HG02938 (cell line): ENCODE measurements around the gene RAP1A.
"Not testable (repeated sequence)": the region's sequence is repeated elsewhere in the genome, so short reads cannot be mapped to it uniquely, and the experiment has no call there.

ENCODE experiments used
- ATAC-seq: cut with Tn5 transposase; IDR thresholded peaks from one replicate; pipeline ENCODE4 v1.9.1; 2021; ENCODE audit warnings: mild to moderate bottlenecking, moderate library complexity; ENCODE audit not compliant: unreplicated experiment

RAP1A gene

DNA sequence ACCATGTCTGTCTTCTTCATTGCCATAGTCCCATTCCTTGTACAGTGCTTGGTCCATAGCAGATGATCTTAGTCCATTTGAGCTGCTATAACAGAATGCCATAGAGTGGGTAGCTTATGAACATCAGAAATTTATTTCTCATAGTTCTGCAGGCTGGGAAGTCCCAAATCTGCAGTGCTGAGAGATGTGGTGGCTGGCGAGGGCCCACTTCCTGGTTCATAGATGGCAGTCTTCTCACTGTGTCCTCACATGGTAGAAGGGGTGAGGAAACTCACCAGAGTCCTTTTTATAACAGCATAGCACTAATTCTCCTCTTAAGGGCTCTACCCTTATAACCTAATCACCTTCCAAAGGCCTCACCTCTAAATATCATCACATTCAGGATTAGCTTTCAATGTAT lies 23.1 kb upstream of the RAP1A start:
- ATAC-seq, result no peak

DNA sequence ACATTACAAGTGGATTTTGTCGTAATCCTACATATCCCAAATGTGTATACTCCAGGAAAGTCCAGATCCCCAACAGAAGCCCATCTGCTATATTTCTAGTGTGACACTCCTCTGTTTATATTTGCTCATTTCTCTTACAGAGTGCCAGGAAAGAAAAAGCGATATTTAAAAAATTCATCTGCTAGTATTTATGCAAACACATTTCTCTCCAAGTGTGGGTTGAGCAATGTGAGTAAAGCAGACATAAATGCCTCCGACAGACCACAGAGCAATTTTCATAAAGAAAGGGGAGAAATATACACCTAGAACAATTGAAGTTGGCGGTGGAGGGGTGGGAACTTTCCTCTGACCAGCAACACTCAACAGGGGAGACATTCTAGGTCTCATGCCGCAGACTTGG lies 22.2 kb upstream of the RAP1A start:
- ATAC-seq, result no peak

DNA sequence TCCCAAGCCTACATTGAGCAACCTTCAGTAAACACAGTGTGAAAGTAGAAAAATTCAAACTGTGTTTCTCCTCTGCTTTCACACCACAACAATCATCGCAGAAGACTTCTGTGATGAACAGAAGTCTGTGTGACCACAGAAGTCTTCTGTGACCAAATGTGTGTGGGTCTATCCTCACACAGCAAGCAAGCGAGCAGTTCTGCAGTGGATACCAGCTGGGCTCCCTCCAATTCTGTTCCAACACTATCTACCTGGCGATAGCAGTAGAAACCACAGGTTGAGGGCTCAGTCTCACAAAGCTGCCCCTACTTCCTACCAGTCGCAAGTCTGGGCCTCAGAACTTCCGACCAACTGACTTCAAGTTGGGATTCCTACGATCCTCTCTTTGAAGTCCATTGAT lies 21.0 kb upstream of the RAP1A start:
- no peak for ATAC-seq

- no peak for ATAC-seq
These were observed 19.6 kb upstream of the RAP1A start for GRCh38 chr1:111599781-111600693.

DNA sequence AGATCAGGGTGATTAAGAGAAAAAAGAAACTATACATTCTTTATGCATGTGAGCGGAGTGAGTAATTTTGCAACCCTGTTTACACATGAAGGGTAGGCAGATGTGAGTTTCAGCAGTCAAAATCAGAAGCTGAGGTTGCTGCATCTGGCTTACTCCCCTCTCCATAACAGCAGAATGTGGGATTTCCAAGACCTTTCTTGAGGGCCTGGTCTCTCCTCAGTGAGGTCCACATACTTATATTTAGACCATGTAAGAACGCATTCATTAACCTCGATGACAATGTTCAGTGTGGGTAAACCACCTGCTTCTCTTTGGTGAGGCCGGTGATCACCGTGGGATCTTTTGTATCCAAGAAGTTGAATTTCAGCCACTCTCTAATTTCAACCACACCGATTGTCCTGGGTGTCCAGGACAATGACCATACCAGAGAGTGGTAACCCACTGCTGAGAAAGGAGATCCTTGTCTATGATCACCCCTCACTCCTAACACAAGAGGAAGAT lies 18.7 kb upstream of the RAP1A start:
- peak; percentile 66 for ATAC-seq

DNA sequence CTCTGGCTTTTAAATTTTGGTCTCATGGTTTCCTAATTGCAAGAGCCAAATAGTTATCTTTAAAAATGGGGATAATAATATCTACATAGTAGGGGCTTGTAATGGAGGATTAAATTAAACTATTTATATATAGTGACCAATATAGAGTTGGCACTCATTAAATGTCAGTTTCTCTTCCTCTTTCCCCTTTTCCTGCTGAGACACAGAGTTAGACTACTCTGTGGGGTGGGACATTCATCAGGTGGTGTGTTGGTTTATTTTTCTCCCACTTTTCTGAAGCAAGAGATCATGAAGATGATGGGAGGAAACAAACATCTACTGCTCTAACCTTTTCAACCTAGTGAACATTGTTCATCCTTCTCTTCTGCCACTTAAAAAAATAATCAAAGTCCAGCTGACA lies 17.3 kb upstream of the RAP1A start:
- no peak for ATAC-seq

DNA sequence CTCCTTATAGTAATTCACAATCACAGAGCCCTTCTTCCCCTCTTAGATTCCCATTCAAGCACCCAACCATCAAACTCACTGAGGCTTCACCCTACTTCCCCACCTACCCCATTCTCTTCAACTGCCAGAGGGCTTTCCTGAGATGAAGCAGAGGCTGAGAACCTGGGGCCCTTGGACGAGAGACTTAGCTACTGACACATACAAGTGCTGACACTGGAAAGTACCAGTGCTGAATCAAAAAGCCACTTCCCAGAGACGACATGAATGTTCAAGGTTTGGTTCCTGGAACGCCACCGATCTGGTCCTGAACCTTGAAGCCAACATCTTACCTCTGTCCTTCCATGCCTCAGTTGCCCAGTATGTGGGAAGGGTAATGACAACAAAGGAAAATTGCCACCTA lies 16.6 kb upstream of the RAP1A start:
- ATAC-seq, result no peak

DNA sequence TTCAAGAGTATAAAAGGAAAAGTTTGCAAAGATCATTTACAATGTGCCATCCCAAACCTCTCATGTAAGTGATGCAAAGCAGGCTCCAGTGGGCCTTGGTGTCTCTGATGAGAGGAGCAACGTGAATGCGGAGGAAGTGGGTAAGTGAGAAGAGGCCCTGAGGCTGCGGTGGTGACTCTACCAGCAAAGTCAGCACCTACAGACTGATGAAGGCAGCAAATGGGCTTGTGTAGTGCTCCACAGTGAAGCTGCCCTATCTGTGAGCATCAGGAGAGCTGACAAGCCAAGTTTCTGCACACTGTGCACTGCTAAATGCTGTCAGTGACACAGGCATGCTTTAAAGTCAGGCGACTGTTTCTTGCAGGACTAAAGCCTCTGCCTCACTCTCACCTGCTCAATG lies 15.6 kb upstream of the RAP1A start:
- no peak for ATAC-seq

DNA sequence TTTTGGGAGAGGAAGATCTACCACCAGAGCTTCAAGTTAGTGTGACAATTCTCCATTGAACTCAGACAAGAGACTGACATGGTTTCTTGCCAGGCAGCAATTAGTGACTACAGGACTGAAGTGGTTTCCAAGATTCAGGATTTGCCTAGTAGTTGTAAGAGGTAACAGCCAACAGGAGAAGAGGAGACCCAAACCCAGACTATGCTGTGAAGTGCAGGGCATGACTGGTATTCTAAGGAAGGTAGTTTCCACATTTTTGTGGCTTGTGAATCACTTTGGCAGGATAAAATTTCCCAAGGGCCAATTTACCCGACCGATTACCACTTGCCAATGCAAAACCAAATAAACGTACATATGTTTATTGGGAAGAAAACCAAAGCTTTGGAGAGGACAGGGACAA lies 14.7 kb upstream of the RAP1A start:
- no peak for ATAC-seq

DNA sequence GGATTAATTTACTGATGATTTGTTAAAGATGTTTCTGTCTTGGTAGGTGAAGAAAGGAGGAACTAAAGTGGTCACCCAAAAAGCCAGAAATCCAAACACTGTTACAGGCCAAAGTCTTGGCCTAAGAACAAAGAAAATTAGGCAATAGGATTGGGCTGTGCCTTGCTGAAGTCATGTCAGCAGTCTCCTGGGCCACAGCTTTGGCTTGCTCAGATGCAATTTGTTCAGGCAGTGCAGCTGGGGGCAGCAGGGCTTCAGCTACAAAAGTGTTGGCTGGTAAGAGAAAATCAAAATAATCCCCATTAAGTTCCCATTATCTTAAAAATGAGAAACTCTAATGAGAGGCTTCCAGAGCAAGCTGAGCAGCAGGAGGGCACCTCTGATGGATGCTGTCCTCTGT lies 14.0 kb upstream of the RAP1A start:
- ATAC-seq, result no peak

DNA sequence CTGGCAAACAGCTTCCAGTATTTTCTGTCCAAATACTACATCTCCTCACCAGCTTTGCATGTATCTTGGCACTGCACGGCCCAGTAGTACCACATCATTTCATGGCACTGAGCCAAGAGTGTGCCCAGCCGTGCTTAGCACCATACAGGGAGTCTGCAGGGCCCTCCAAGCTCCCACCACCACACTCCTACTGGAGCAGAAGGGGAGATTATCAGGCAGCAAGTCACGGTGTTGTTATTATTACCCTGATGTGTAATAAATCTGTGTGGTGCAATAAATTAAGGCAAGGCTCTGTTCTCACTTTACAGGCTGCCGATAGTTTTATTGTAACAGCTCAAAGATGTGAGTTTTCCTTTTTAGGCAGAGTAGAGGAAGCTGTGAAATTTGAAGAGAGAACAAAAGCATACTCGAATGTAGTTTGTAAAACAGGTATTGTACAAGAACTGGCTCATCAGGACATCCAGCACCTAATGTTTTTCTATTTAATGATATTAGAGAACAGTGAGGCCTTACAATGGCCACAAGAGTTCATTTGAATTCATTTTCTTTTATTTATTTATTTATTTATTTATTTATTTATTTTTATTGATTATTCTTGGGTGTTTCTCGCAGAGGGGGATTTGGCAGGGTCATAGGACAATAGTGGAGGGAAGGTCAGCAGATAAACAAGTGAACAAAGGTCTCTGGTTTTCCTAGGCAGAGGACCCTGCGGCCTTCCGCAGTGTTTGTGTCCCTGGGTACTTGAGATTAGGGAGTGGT lies 13.0 kb upstream of the RAP1A start:
- not testable (repeated sequence) for ATAC-seq

GRCh38 chr1:111608528-111608927 lies 11.1 kb upstream of the RAP1A start:
- ATAC-seq, result not testable (repeated sequence)

DNA sequence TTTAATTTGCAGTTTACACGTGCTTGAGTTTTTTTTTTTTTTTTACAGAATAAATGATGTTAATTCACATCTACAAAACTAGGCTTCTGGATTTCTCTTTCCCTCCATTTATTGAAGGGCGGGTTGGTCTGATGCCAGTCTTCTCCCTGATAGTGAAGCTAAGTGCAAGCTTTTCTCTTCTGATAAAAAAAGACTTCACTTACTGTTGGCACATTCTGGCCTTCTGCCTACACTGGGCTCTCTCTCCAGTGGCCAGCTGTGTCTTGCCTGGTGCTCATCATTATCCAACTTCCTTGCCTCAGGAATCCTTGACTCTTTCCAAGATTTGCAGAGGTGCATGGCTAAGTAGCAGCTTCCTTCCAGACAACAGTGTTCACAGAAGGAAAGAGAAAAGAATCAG lies 7.6 kb upstream of the RAP1A start:
- no peak for ATAC-seq

- peak; percentile 46 for ATAC-seq
These were observed 3.5 kb upstream of the RAP1A start for GRCh38 chr1:111615870-111616715.

DNA sequence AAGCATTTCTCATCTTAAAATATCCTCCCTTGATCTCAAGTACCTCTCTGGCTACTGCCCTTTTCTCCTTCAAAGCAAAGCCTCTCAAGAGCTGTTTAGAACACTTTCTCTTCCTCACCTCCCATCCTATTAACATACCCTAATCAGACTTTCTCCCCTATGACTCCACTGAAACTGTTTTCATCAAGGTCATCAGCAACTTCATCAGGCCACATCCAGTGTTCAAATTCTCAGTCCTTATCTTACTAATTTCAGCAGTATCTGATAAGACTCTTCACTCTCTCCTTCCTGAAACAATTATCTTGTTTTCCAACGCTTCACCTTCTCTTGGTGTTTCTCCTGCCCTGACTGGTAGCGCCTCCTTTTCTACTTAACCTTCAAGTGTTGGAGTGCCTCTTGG lies 1.5 kb upstream of the RAP1A start:
- ATAC-seq, result no peak

DNA sequence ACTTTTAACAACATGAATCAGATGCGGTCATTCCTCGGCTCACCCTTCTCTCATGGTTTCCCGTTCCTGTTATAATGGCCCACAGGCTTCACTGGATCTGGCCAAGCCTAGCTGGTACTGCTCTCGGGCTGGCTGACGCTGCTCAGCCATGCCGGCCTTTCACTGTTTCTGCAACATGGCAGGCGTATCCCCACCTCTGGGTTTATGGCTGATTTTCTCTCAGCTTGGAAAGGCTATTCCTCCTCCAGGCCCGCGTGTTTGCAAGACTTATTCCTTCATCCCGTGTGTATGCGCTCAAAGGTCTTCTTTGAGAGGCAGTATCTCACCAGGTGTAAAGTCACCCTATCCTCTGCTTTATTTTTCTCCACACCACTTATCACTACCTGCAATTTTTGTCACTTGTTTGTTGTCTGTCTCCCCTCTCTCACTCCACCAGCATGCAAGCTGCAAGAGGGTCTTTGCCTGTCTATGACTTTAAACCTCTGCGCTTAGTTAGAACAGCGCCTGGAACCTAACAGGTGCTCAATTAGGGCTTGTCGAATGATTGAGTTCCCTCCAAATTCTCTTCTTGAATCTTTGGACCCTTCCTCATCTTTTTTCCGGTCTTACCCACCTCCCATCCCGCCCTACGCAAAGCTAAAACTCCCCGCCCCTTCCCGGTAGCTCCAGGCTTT lies 491 bp upstream of the RAP1A start:
- ATAC-seq, result no peak

GRCh38 chr1:111620441-111620971 lies 917 bp downstream of the RAP1A start:
- no peak for ATAC-seq

- no peak for ATAC-seq
These were observed 1.5 kb downstream of the RAP1A start for GRCh38 chr1:111621050-111621449.

DNA sequence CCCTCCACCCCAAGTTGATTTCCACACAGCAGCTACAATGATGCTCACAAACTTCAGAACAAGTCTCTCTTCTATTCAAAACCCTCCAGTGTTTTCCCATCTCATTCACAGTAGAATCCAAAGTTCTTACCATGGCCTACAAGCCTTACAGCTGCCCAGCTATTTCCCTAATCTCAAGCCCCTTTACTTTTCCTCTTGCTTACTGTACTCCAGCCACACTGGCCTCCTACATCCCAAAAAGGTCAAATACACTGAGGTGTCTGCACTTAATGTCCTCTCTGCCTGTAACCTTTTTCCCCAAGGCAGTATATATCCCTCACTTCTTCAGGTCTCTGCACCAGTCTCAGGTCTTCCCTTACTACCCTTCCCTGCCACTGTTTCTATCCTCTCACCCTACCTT lies 2.6 kb downstream of the RAP1A start:
- ATAC-seq, result no peak

- ATAC-seq, result no peak
These were observed 4.8 kb downstream of the RAP1A start for GRCh38 chr1:111624382-111624781.
